DND-41 (cell line): ENCODE measurements around the gene MRS2.

Experiments used
- CTCF ChIP-seq: IDR thresholded peaks from 2 replicates; pipeline ENCODE4 v1.5.1; 2012; ENCODE audit warnings: borderline replicate concordance, low read length, moderate library complexity, mild to moderate bottlenecking; ENCODE audit not compliant: poor library complexity, severe bottlenecking; ENCODE audit errors: extremely low read depth
- EZH2 ChIP-seq: IDR thresholded peaks from 3 replicates; pipeline ENCODE4 v1.6.1; 2012; ENCODE audit warnings: borderline replicate concordance, low read depth, mild to moderate bottlenecking, moderate library complexity, low read length, inconsistent platforms; ENCODE audit not compliant: severe bottlenecking

DNA sequence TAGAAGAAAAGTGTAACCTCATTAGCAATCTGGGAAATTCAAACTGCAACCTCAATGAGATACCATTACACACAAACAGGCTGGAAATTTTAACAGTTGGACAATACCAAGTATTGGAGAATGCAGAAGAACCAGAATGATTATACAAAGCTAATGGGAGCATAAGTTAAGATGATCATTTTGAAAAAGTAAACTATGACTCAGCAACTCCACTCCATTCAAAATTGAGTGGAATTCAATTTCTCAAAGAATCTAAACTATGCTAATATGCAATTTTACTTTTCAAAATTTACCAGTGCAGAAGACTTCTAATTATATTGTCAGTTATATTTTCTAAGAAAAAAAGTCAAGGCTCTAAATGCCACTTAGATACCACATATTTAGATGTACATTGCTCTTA is 69.4 kb downstream of the MRS2 start:
- no peak for TF ChIP-seq EZH2
- no peak for TF ChIP-seq CTCF
